Neural progenitor cell (in vitro differentiated cells): ENCODE data around the gene ENOX2.

Experiments
- CTCF ChIP-seq: fragments of 200-600 bp; sonication (generic); IDR thresholded peaks from 2 replicates; pipeline ENCODE4 v1.5.1; 2017; ENCODE audit warnings: antibody characterized with exemption, mild to moderate bottlenecking
- EZH2 ChIP-seq: fragments of 200-600 bp; sonication (generic); IDR thresholded peaks from 2 replicates; pipeline ENCODE4 v1.6.1; 2017; ENCODE audit warnings: antibody characterized with exemption, mild to moderate bottlenecking, moderate library complexity
- EZH2phosphoT487 ChIP-seq: fragments of 200-600 bp; sonication (generic); IDR thresholded peaks from 2 replicates; pipeline ENCODE4 v1.6.1; 2017; ENCODE audit warnings: antibody characterized with exemption

DNA sequence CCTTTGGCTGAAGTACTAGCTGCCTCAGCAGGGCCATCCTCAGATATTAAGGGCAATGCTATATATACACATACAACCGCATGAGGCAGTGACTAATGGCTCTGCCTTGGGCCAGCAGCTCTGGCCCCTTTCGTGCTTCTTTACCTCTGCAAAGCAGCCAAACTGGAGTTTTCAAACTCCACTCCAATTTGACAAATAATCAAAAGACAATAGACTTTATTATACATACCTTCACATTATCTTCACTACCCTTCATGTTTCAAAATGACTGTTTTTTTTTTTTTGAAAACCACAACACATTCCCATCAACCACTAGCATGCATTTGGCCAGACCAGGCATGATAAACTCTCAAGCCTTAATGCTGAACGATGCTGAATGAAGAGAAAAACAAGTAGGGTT, 187.7 kb downstream of the ENOX2 start:
- no peak for TF ChIP-seq CTCF
- no peak for TF ChIP-seq EZH2
- no peak for TF ChIP-seq EZH2phosphoT487
